M059J (cell line): ENCODE measurements around the gene GSTM3. TPM values are rescaled to one million over a fixed set of nuclear protein-coding genes. Genes with fewer than 3 reads are reported as not detected.
A peak's percentile ranks its signal among the peaks of the same experiment; 100 is the strongest.

Experiments
- DNase-seq: peaks from one replicate; pipeline ENCODE4 v3.0.0-alpha.2; 2012; ENCODE audit warnings: low read depth
- total RNA-seq: library from RNA; depleted of rRNA; stranded (reverse); fragments of >200 nt; shearing (Covaris generic); gene quantifications from 2 replicates; pipeline ENCODE4 v1.2.3, GENCODE V29; 2014; rRNA removed

Gene GSTM3
- total RNA-seq, result 159 and 216 TPM in 2 replicates

GRCh38 chr1:109740615-109741373, at the start of gene GSTM3:
GSTM3 (minus strand) TSS chr1:109741038; CDS start chr1:109740287, 751 bp downstream.
- DNase-seq, result peak; percentile 18

- no peak for DNase-seq
Measured at GRCh38 chr1:109790329-109790728, 49.5 kb upstream of the GSTM3 start.

- no peak for DNase-seq
Measured at GRCh38 chr1:109789551-109790180, 48.8 kb upstream of the GSTM3 start.

- DNase-seq, result no peak
Measured at GRCh38 chr1:109788695-109789521, 48.1 kb upstream of the GSTM3 start.

GRCh38 chr1:109787845-109788601, 47.2 kb upstream of the GSTM3 start:
- no peak for DNase-seq

GRCh38 chr1:109787211-109787844, 46.5 kb upstream of the GSTM3 start:
- DNase-seq, result peak; percentile 68

- peak; percentile 72 for DNase-seq
Measured at GRCh38 chr1:109786531-109787021, 45.7 kb upstream of the GSTM3 start.

GRCh38 chr1:109786112-109786480, 45.3 kb upstream of the GSTM3 start:
- no peak for DNase-seq

- DNase-seq, result no peak
Measured at GRCh38 chr1:109785446-109786111, 44.7 kb upstream of the GSTM3 start.

- no peak for DNase-seq
Measured at GRCh38 chr1:109784551-109785252, 43.9 kb upstream of the GSTM3 start.

- peak; percentile 97 for DNase-seq
Measured at GRCh38 chr1:109783436-109783835, 42.6 kb upstream of the GSTM3 start.

GRCh38 chr1:109782927-109783326, 42.1 kb upstream of the GSTM3 start:
- no peak for DNase-seq

GRCh38 chr1:109782514-109782913, 41.7 kb upstream of the GSTM3 start:
- peak; percentile 72 for DNase-seq

- DNase-seq, result no peak
Measured at GRCh38 chr1:109781806-109782205, 41.0 kb upstream of the GSTM3 start.

GRCh38 chr1:109780982-109781381, 40.1 kb upstream of the GSTM3 start:
- no peak for DNase-seq

GRCh38 chr1:109777980-109778625, 37.3 kb upstream of the GSTM3 start:
- DNase-seq, result no peak

GRCh38 chr1:109777436-109777835, 36.6 kb upstream of the GSTM3 start:
- DNase-seq, result no peak

- DNase-seq, result peak; percentile 86
Measured at GRCh38 chr1:109776911-109777310, 36.1 kb upstream of the GSTM3 start.

- no peak for DNase-seq
Measured at GRCh38 chr1:109776206-109776835, 35.5 kb upstream of the GSTM3 start.
